ENCODE results near the gene MEGF6. TPM values are rescaled to one million over a fixed set of nuclear protein-coding genes. Genes with fewer than 3 reads are reported as not detected.

MEGF6 gene
- total and polyA plus RNA-seq, 2 donors (not counting 1 experiment from before 2014, with no cell fraction given), result 43.2 to 77.3 TPM

Small RNAs within 50 kb of the gene (small RNA-seq; reads per million reads assigned to genes)
- not detected for gene MIR551A (ENCODE audit: insufficient read length, low read depth, low replicate concordance)

Other genes starting within 250 kb of the MEGF6 start
- gene ARHGEF16, start 156.8 kb downstream of the MEGF6 start, total RNA-seq, result 0.22 TPM in 1 of 2 replicates, not detected in the other
- 0.13 TPM in 1 of 2 replicates, not detected in the other for gene ARHGEF16, start 156.8 kb downstream of the MEGF6 start, polyA plus RNA-seq
- gene TPRG1L, start 13.5 kb upstream of the MEGF6 start, total RNA-seq, result 47.5 and 48.6 TPM in 2 replicates
- gene TPRG1L, start 13.5 kb upstream of the MEGF6 start, polyA plus RNA-seq, result 11.9 and 19.5 TPM in 2 replicates
- 37.1 and 37.5 TPM in 2 replicates for gene WRAP73, start 38.6 kb upstream of the MEGF6 start, total RNA-seq
- 68.5 and 74.3 TPM in 2 replicates for gene WRAP73, start 38.6 kb upstream of the MEGF6 start, polyA plus RNA-seq
- gene TP73, start 41.0 kb upstream of the MEGF6 start, total RNA-seq, result 1.2 and 2.0 TPM in 2 replicates
- gene TP73, start 41.0 kb upstream of the MEGF6 start, polyA plus RNA-seq, result 0.26 and 2.4 TPM in 2 replicates
- gene CCDC27, start 140.9 kb upstream of the MEGF6 start, total RNA-seq, result not detected in 2 replicates
- gene CCDC27, start 140.9 kb upstream of the MEGF6 start, polyA plus RNA-seq, result not detected in 2 replicates
- 8.4 and 9.0 TPM in 2 replicates for gene SMIM1, start 161.2 kb upstream of the MEGF6 start, total RNA-seq
- 2.2 and 2.6 TPM in 2 replicates for gene SMIM1, start 161.2 kb upstream of the MEGF6 start, polyA plus RNA-seq
- 48.2 and 49.7 TPM in 2 replicates for gene LRRC47, start 185.0 kb upstream of the MEGF6 start, total RNA-seq
- 16.7 and 25.2 TPM in 2 replicates for gene LRRC47, start 185.0 kb upstream of the MEGF6 start, polyA plus RNA-seq
- gene CEP104, start 245.7 kb upstream of the MEGF6 start, total RNA-seq, result 71.8 and 76.2 TPM in 2 replicates
- 24.3 and 27.7 TPM in 2 replicates for gene CEP104, start 245.7 kb upstream of the MEGF6 start, polyA plus RNA-seq
- 17.4 and 20.7 TPM in 2 replicates for gene DFFB, start 246.0 kb upstream of the MEGF6 start, total RNA-seq
- 14.0 and 21.4 TPM in 2 replicates for gene DFFB, start 246.0 kb upstream of the MEGF6 start, polyA plus RNA-seq